ENCODE measurements around the gene SLC44A1.

Gene SLC44A1

DNA sequence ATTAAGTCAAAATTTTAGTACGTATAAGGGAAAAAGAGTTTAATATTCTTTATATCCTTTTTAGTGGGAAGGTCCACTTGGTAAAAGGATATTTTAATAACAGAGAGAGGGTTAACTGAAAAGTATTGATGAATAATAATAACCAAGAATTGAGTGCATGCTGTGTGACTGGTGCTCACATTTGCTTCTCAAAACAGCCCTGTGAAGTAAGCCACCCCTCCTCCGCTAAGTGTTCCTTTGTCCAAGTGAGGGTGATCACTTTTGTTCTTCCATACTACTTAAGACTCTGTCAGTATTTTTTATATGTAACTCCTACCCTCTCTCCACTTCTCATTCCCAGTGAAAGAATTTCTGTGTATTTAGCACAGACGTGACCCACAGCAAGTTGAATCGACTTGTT lies 51.5 kb downstream of the SLC44A1 start:
- intact Hi-C loops (cut with DNase I) = no loop called here

DNA sequence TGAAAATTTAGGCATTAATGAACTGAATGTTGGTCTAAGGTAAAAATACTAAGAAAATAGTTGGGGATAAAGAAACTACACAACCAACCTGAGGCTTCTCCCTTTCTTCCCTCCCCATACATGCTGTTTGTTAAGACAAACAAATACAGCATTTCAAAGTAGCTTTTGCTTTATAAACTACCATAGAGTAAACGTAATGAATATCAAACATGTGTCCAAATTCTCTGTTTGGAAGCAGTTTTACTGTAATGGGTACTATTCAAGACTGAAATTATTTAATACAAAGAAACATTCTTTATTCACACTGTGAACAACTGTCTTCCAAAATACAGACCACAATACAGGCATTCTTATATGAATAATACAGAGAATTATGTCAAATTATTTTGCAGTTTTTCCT lies 52.0 kb downstream of the SLC44A1 start:
- intact Hi-C loops (cut with DNase I) = no loop called here
- no peak for DNase-seq

More for the DNA sequence above, 51.5 kb downstream of the SLC44A1 start:
- no peak for DNase-seq

DNA sequence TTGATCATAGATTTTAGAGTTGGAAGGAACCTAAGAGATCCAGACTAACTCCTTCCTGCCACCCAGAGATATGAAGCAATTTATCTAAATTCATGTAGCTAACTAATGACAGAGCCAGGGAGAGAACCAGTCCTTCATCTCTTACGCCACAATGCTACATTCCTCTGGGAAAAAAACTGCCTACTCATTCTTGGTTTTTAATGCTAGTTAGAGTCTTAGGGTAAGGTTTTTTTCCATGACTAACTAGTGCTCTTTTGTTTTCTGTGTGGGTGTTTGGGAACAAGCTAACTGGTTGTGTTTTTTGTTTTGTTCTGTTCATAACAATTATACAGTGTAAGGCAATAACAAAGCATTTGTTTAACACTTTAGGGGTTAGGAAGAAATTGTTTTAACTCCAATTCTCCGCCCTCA lies 52.4 kb downstream of the SLC44A1 start:
- intact Hi-C loops (cut with DNase I) = no loop called here
- DNase-seq = no peak

DNA sequence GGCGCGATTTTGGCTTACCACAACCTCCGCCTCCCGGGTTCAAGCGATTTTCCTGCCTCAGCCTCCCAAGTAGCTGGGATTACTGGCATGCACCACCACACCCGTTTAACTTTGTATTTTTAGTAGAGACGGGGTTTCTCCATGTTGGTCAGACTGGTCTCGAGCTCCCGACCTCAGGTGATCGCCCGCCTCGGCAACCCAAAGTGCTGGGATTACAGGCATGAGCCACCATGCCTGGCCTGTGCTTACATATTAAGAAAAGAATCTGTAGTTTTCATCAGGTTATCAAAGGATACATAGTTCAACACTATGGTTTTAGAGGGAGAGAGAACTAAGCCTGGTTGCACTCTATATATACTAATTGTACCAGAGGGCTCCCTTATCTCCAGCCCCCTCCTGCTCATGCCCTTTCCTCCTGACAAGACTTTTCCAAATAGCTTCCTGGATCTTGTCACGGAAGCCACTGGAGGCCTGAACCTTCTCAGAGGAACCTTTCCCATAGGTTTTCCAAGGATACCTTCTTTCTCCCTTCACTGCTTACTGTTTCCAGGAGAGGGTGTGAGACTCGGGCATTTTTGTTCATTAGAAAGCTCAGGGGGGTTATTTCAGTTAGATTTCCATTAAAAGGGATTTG lies 53.1 kb downstream of the SLC44A1 start:
- intact Hi-C loops (cut with DNase I) = no loop called here
- peak in 1 of 10 donors; percentile 58 for DNase-seq

DNA sequence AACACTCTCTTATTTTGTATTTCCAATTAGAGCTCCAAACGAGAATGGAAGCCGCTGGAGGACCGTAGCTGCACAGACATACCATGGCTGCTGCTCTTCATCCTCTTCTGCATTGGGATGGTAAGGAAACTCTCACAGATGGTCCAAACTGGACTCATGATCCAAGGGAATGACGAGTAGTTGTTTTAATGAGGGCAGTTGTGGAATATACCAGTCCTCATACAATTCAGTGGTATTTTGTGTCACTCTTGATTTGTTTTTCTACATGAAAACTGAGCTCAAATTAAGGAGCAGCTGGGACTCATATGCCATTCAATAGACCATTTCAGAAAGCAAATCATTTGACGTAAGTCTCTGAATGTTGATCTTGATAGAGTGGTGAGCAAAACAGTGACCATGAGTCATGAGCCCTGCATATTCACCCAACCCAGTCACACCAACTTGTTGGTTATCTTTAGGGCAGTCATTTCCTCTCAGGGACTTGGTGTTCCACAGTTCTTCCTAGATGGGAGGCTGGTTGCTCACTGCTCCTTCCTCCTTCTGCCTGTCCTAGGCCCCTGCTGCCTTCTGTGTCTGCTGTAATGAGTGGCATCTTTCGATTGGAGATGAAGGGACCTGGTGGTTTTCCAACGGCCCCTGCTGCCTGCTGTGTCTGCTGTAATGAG lies 54.9 kb downstream of the SLC44A1 start:
- intact Hi-C loops (cut with DNase I) = no loop called here
- DNase-seq = no peak

DNA sequence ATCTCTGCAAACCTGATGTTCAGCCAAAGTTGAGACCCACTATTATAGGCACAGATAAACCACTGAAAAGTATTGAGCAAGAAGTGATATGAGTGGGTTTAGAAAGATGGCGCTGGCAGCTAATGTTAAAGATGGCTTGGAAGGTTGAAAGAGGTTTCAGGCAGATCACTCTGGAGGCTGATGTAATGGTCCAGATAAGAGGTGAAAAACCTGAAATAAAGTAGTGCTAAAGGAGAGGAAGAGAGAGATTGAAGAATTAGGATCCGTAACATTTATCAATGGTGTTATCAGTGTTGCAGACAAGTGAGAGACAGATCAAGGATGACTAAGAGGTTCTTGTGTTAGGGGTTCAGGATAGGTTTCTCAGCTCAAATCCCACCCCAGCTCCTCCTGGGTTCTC lies 58.3 kb downstream of the SLC44A1 start:
- intact Hi-C loops (cut with DNase I) = no loop called here
- DNase-seq = no peak

DNA sequence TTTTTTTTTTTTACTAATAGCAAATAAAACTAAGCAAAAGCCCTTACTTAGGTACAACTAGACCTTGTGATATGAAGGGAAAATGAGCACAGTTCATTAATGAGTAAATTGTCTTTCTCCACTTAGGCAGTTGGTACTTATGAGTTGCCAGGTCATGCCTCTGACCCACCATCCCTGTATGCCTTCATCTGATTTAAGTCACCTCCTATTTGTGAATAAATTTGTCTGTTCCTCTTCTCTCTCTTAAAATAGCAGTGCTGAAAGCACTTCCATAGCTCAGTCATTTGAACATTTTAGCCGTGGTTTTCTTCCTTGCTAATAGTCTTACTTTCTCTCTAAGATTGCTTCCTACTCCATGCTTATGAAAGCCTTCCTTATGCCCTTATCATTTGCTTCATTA lies 61.4 kb downstream of the SLC44A1 start:
- DNase-seq = no peak
- intact Hi-C loops (cut with DNase I) = no loop called here

DNA sequence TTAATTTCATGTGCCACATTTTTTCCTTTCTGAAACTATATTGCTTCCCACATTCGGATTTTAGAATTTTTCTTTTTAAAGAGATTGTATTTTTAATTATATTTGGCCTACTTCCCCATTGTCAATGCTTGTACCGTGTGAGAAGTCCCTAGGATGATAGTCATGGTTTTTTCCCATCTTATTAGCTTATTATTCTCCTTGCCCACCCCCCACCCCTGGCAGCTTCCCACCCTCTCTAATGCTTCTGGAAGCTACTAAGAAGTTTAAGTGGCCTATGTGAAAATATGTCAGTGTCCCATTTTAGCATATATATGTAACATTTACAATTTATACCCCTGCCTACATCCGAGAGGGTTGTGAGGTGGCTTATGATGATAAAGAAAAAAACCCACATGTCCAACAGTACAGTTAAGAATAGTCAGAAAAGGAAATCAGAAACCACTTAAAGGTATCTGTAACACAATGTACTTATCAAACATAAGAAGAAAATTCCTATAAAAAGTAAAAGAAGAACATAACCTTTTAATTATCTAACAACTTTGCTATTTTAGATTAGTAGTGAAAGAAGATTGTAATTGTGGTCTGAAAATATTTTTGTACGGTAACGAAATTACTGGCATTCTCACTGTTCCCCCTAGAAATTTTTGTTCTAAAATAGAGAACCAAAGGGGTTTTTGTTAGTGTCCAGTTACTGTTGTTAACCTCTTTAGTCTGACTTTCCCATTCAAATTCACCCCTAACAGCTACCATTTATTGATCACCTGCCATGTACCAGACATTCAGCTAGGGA lies 62.1 kb downstream of the SLC44A1 start:
- intact Hi-C loops (cut with DNase I) = no loop called here
- no peak for DNase-seq

DNA sequence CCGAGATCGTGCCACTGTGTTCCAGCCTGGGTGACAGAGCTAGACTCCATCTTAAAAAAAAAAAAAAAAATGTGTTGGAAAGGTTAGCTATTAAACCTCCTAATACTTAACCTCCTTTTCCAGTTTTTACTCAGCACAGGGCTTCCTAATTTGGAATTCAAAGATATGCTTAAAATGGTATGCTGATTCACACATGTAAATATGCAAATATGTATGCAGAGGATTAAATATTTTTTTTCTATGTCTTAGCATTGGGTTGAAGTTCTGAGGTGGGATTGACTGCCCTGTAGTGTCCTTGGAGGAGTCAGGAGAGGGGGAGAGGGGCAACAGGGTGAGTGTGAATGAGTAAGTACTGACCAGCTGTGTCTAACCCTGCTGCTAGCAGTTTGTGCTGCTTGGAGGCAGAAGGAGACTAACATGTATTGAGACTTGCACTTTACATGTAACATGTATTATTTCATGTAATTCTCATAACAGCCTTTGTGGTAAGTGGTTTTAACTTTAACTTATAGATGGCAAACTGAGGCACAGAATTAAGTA lies 63.2 kb downstream of the SLC44A1 start:
- intact Hi-C loops (cut with DNase I) = no loop called here
- no peak for DNase-seq

DNA sequence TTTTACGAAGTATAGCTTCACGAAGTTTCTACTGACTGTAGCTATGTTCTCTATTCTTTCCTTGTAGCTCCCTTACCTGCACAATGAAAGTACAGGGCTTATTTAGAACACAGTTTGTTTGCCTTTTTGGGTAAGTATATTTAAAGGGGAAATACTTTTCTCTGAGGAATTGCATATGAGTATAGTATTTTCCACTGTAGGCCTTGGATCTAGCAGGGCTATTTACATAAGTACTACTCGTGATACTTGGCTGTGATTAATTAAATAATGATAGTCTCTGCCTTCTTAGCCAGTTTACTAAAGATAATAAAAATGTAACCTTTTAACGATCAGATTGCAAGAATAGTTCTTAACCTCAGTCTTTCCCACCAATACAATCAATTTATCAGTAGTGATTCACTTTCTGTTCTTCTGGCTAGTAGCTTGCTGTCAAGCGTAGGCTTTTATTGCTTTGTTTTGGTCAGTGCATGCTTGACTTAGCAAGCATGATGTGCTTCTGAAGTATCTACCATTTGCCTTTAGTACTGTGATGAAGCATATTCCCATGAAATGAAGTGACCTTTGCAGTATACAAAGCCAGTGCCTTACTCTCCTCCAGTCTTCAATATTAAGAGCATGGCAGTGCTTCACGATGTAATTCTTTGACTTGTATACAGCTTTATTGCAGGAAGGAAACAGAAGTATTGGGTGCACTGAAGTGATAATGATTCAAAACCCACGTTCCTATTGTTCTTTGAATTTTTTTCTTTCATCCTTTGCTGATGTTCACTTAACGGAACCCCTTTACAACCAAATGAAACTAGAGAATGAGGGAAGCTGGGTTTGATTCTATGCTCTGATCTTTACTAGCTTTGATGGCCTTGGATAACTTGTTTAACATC lies 64.2 kb downstream of the SLC44A1 start:
- intact Hi-C loops (cut with DNase I) = no loop called here
- DNase-seq = no peak

DNA sequence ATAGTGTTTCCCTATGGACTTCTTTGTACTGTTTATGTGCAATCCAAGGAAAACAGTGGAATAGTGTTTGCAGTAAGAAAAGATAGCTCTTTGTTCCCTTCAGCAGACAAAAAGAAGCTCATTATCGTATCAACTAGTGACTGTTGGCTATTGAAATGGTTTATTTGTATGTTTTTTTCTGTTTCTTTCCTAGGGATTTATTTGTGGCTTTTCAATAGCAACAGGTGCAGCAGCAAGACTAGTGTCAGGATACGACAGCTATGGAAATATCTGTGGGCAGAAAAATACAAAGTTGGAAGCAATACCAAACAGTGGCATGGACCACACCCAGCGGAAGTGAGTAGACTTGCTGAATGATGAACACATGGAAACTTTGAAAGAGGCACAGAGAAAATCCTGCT lies 65.1 kb downstream of the SLC44A1 start:
- DNase-seq = peak in 1 of 10 donors; percentile 58
- intact Hi-C loops (cut with DNase I) = no loop called here

DNA sequence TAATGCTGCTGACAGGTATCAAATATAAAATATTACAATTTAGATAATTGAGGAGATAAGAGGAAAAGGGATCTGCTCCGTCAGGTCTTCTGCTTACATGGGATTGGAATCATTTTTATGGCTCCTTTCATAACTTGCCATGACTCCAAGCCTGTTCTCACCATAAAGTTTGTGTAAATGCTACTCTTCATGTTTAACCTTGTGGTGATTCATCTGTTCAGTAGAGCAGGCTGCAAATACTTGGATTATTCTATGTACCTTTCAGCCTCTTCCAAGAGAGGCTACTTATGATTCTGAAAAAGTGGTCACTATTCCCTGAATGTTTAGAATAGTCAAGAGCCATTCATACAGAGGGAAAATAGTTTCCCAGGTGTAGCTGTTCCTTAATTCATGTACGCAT lies 66.9 kb downstream of the SLC44A1 start:
- intact Hi-C loops (cut with DNase I) = no loop called here
- DNase-seq = no peak

DNA sequence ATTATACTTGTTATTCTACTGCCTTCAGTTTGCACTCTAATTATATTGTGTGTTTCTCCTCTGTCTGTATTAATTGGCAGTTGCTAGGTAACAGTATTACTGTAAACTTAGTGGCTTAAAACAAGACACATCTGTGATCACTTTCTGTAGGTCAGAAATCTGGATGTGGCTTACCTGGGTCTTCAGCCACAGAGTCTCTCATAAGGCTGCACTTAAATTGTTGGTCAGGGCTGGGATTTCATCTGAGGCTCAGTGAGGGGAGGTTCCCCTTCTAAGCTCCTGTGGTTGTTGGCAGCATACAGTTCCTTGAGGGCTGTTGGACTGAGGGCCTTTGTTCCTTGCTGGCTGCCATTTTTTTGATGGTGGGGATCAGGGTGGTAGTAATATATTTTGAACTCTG lies 68.8 kb downstream of the SLC44A1 start:
- no peak for DNase-seq
- intact Hi-C loops (cut with DNase I) = no loop called here

DNA sequence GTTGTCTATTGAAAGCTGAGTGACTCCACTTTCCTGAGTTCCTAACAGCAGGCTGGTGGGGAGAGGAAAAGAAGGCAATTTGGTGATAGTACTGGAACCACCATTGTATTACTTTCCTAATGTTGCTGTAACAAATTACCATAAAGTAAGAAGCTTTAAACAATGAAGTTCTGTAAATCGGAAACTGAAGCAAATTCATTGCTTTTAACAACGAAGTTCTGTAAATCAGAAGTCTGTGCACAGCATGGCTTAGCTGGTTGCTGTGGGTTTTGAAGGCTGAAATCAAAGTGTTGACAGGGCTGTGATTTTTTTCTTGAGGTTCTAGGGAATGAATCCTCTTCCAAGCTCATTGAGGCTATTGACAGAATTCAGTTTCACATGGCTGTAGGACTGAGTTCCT lies 72.3 kb downstream of the SLC44A1 start:
- no peak for DNase-seq
- intact Hi-C loops (cut with DNase I) = no loop called here

DNA sequence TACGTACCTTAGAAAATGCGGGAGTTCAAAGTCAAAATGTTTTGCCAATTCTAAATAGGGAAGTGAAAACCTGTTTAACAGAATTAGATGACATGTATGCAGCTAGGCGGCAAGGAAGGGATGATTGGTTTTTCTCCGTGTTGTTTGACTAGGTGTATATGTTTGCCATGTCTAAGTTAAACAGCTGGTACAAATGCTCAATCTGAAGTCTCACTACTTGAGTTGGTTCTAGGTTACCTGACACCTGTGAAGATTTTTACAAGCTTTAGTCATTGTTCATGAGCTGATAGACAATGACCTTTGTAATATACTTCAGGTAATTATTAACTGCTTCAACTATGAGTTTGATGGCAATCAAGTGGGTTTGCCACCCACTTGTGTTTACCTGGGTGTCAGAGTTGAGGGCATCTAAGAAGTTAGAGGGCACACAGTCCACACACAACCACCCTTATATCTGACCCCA lies 74.3 kb downstream of the SLC44A1 start:
- no peak for DNase-seq
- intact Hi-C loops (cut with DNase I) = no loop called here

DNA sequence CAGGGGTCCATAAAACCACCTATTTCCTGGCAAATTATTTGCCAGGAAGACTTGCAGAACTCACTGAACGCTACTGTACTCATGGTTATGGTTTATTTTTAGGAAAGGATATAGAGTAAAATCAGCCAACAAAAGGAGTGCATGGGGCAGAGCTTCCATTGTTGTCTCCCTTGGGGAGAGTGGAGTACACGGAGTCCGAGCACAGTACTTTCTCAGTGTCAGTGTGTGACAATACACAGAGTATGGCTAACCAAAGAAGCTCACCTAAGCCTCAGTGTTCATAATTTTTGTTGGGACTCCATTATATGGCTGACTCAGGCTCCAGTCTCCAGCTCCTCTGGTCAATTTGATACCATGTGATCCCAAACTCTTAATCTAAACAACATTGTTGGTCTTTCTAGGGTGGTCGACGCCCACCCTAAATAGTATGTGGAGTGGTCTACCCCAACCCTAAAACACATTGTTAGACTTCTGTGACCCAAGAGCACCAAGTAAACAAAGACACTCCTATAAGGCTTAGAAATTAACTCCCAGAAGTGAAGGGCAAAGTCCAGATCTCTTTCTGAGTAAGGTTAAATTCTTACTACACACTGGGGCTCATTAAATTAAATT lies 74.9 kb downstream of the SLC44A1 start:
- intact Hi-C loops (cut with DNase I) = no loop called here
- no peak for DNase-seq

DNA sequence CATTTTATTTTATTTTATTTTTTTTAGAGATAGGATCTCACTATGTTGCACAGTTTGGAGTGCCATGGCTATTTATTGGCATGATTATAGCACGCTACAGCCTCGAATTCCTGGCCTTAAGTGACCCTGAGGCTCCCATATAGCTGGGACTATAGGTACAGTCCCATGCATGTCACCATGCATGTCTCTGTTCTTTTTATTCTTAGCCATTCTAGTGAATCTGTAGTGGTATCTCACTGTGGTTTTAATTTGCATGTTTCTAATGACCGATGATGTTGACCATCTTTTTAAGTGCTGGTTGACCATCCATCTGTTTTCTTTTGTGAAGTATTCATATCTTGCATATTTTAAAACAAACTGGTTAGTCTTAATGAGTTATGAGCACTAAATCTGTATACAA lies 76.1 kb downstream of the SLC44A1 start:
- intact Hi-C loops (cut with DNase I) = no loop called here
- DNase-seq = no peak

DNA sequence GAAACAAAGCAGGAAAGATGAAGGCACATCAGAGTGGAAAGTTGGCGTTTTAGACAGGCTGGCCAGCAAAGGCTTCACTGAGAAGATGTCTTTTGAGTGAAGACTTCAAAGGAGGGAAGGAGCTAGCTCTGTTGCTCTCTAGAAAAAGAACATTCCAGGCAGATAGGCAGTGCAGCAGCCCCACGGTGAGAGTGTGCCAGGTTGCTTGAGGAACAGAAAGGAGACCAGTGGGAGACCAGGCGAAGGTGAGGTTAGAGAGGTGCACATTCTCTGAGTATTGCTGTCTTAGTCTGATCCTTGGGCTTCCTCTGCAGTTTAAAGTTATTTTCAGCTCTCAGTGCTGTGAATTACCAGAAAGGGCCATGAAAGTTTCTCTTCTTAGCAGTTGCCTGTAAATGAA lies 83.8 kb downstream of the SLC44A1 start:
- peak in 1 of 10 donors; percentile 6 for DNase-seq
- intact Hi-C loops (cut with DNase I) = no loop called here

DNA sequence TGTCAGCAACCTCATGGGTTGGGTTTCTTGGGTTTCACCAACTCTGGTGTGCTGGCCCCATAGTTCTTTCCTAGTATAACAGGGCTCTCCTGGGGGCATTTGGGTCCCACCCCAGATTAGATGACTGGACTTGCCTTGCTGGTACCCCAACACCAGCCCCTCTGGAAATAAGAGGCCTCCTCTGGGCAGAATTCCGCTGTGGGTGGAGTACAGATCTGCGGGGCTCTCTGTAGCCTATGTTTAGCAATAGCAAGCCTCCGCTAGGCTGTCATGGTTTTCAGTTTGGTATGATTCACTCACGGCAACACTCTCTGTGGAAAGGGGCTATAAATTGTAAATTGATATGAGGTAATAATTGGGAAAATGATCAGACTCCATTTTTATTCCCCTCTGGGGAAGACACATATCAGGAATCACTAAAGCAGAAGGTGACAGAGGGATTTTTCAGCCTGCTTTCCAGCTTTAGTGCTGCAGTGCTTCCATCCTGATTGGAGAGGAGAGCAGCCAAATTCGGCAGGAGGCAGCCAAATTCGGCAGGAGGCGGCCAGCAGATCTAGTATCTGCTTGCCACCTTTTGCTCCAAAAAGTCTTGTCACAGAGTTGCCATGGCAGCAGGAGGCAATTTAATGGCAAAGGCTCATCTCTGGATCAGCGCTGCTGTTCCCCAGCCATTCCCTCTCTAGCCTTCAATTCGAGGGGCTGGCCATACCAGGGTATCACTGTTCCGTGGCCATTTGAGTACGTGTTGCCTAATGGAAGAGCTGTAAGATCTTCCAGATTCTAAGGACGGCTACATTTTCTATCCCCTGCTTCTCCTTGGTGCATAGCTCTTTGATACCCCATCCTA lies 84.6 kb downstream of the SLC44A1 start:
- peak in 8 of 10 donors; percentile 34 to 92 (median 61) for DNase-seq
- intact Hi-C loops (cut with DNase I) = no loop called here

Data from posterior cingulate gyrus (tissue), 11 donors.